Kidney epithelial cell (primary cell): ENCODE measurements around the gene MYCN. TPM values are rescaled to one million over a fixed set of nuclear protein-coding genes. Genes with fewer than 3 reads are reported as not detected.

ENCODE experiments used
- DNase-seq: peaks from one replicate; pipeline ENCODE4 v3.0.0-alpha.2; 2010; ENCODE audit warnings: low read depth
- H3K27me3 ChIP-seq: 2 replicates; pipeline ENCODE4 v1.6.0; 2011; ENCODE audit warnings: low read length; ENCODE audit not compliant: control insufficient read depth, insufficient read depth
- H3K36me3 ChIP-seq: 2 replicates; pipeline ENCODE4 v1.5.1; 2011; ENCODE audit warnings: low read length; ENCODE audit not compliant: control insufficient read depth, insufficient read depth
- H3K4me3 ChIP-seq: 2 replicates; pipeline ENCODE4 v1.5.1; 2011; ENCODE audit warnings: low read depth, mild to moderate bottlenecking, control low read depth, low read length
- CTCF ChIP-seq: IDR thresholded peaks from 2 replicates; pipeline ENCODE4 v1.5.1; 2011; ENCODE audit warnings: mild to moderate bottlenecking, moderate library complexity, low read length, control low read depth, inconsistent platforms; ENCODE audit not compliant: insufficient read depth, poor library complexity, severe bottlenecking
- total RNA-seq: library from RNA; depleted of rRNA; stranded (reverse); fragments of >200 nt; gene quantifications from 2 replicates; pipeline ENCODE4 v1.2.3, GENCODE V29; 2015

Gene MYCN
- total RNA-seq, 1 donor from 2014 or later: 0.54 TPM

- H3K4me3 ChIP-seq: no peak overlapping the region
- DNase-seq: no peak
- H3K36me3 ChIP-seq: no peaks in the 10 kb centered on the region
- no peaks in the 10 kb centered on the region for H3K27me3 ChIP-seq
- TF ChIP-seq CTCF: no peak
Measured at GRCh38 chr2:15989559-15989958, 49.2 kb downstream of the MYCN start.

GRCh38 chr2:15990151-15991101 lies 50.1 kb downstream of the MYCN start:
- no peak for TF ChIP-seq CTCF
- H3K27me3 ChIP-seq: no peaks in the 10 kb centered on the region
- no peak overlapping the region for H3K4me3 ChIP-seq
- DNase-seq: no peak
- H3K36me3 ChIP-seq: no peaks in the 10 kb centered on the region

GRCh38 chr2:15991231-15991630 lies 50.9 kb downstream of the MYCN start:
- Histone ChIP-seq H3K4me3 (no peak overlapping the region), H3K27me3 (no peaks in the 10 kb centered on the region), H3K36me3 (no peaks in the 10 kb centered on the region)
- no peak for TF ChIP-seq CTCF
- no peak for DNase-seq

- no peak for TF ChIP-seq CTCF
- Histone ChIP-seq H3K36me3 (no peaks in the 10 kb centered on the region), H3K27me3 (no peaks in the 10 kb centered on the region), H3K4me3 (no peak overlapping the region)
- DNase-seq: no peak
Measured at GRCh38 chr2:15992457-15993231, 52.3 kb downstream of the MYCN start.

DNA sequence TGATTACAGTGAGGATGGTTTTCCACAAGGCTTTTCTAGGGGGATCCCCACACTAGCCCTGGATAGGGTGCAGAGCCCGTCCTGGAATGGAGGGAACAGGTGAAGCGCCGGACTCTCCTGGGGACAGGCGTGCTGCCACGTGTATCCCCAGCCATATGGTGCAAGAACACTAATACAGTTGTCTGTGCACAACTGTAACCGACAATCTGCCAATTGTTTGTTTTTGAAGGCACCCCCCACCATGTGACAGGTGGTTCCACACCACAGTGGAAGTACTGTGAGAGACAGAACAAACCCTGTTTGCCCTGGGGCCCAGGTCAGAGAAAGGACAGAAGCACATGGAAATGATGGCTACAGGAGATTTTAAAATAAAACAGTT lies 52.9 kb downstream of the MYCN start:
- H3K36me3 ChIP-seq: no peaks in the 10 kb centered on the region
- DNase-seq: no peak
- H3K4me3 ChIP-seq: no peak overlapping the region
- TF ChIP-seq CTCF: no peak
- H3K27me3 ChIP-seq: no peaks in the 10 kb centered on the region
